ENCODE data around the gene PXDN.
"Not testable (repeated sequence)": the region's sequence is repeated elsewhere in the genome, so short reads cannot be mapped to it uniquely, and the experiment has no call there.

PXDN gene

GRCh38 chr2:1721706-1722646 lies 22.3 kb downstream of the PXDN start:
- no peak for DNase-seq

GRCh38 chr2:1718339-1719220 lies 25.7 kb downstream of the PXDN start:
- DNase-seq, result no peak

GRCh38 chr2:1717113-1717512 lies 27.2 kb downstream of the PXDN start:
- no peak for DNase-seq

- no peak for DNase-seq
These were observed 27.9 kb downstream of the PXDN start for GRCh38 chr2:1716441-1716840.

- DNase-seq, result not testable (repeated sequence)
These were observed 28.4 kb downstream of the PXDN start for GRCh38 chr2:1716014-1716305.

GRCh38 chr2:1715184-1716013 lies 28.9 kb downstream of the PXDN start:
- DNase-seq, result no peak

GRCh38 chr2:1714291-1715064 lies 29.8 kb downstream of the PXDN start:
- no peak for DNase-seq

GRCh38 chr2:1713839-1714236 lies 30.5 kb downstream of the PXDN start:
- no peak for DNase-seq

- no peak for DNase-seq
These were observed 31.0 kb downstream of the PXDN start for GRCh38 chr2:1713142-1713838.

- DNase-seq, result no peak
These were observed 34.3 kb downstream of the PXDN start for GRCh38 chr2:1709946-1710560.

GRCh38 chr2:1709335-1709605 lies 35.0 kb downstream of the PXDN start:
- no peak for DNase-seq

GRCh38 chr2:1708476-1709334 lies 35.6 kb downstream of the PXDN start:
- no peak for DNase-seq

- no peak for DNase-seq
These were observed 36.4 kb downstream of the PXDN start for GRCh38 chr2:1707771-1708418.

- DNase-seq, result not testable (repeated sequence)
These were observed 38.0 kb downstream of the PXDN start for GRCh38 chr2:1706089-1706841.

GRCh38 chr2:1705557-1706076 lies 38.7 kb downstream of the PXDN start:
- DNase-seq, result no peak

GRCh38 chr2:1704631-1705556 lies 39.4 kb downstream of the PXDN start:
- DNase-seq, result no peak

- no peak for DNase-seq
These were observed 42.1 kb downstream of the PXDN start for GRCh38 chr2:1702186-1702565.

Data from DMS 273 treated with DMSO at 0.1 percent for 48 hours (cell line).